GM03348 (cell line): ENCODE measurements around the gene ZBTB25.

ENCODE experiments used
- DNase-seq: peaks from one replicate; pipeline ENCODE4 v3.0.0; 2012; ENCODE audit warnings: low spot score

ZBTB25 gene

GRCh38 chr14:64475585-64476273, 27.9 kb downstream of the ZBTB25 start:
- DNase-seq = no peak

DNA sequence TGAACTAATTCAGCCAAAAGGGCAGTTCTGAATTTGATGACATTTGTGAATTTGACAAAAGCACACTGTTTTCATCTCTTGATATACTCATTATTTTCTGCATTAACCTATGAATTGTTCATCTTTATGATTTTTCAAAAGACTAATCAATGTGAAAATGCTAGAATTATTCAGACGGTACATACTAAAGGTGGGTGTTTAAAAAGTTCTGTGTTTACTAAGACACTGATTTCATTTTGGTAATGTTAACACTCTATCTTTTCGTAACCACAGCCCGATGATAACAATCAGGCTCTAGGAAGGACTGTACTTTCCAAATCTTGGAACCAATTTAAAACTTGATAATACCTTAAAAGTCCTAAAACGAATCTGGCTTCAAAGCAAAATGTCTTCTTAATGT, 28.9 kb downstream of the ZBTB25 start:
- no peak for DNase-seq

- DNase-seq = no peak
Measured at GRCh38 chr14:64474041-64474440, 29.6 kb downstream of the ZBTB25 start.

- no peak for DNase-seq
Measured at GRCh38 chr14:64468451-64468850, 35.2 kb downstream of the ZBTB25 start.

DNA sequence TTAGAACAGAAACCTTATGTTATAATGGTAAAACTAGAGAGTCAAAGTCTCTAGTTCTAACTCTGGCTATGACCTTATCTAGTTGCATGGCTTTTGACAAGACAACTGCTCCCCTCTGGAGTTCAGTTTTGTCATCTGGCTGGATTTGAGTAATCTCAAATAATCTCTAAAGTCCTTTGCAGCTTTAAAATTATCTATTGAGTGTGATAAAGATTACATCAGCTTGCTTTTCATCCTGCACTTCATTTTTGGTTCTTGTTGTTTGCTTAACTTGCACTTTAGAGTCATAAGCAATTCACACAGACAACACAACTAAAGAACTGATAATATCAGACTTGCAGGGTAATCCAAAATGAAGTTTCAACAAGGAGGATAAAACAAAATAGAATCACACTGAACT, 36.1 kb downstream of the ZBTB25 start:
- DNase-seq = no peak

DNA sequence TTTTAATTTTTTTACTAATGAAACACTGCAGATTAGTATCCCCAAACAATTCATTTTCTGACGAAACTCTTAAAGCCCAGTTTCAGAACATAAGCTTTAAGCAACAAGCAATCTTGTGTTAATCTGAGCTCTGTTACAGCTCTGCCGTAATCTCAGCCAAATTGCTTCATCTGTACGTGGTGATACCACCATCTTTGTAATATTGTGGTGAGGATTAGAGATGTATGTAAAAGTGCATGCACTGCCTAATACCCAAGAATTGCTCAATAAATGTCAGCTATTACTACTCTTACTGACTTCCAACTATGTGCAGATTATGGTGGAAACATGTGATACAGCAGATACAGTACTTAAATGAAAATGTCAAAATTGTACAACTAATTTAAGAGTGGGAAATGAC, 36.5 kb downstream of the ZBTB25 start:
- DNase-seq = no peak

DNA sequence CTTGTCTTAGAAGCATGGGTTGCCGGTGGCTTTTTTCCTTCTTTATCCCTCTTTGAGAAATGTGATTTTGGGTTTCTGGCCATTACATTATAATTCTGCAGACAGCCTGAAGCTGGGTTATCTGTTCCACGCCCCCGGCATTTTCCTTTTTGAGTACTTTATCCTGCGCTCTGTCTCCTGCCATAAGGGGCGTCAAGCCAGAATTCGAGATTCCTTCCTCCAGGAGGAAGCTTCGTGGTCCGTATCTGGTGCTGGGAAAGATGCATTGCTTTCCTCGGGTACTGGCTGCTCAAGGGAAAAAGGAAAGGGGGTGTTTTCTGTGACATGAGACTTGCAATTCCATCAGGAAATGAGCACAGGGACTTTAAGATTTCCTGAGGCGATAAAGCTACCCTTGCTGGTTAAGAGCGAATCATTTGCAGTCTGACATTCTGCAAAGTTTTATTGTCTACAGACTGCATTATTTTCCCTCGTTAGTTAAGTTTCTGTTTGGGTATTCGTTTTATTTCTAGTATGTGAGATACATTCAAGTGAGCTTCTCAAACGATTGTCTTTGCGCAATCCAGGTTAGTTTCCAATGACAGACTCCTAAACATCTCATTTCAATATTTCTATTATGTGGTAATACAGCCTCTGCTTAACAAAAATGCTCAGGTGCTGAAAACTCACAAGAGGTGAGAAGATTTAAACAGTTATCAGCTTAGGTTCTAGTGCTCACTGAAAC, 37.6 kb downstream of the ZBTB25 start:
- peak; percentile 65 for DNase-seq

GRCh38 chr14:64465191-64465822, 38.3 kb downstream of the ZBTB25 start, which contains the start of gene AKAP5:
Gene AKAP5, plus strand, starts transcription at chr14:64465499. Its CDS starts 2,896 bp downstream, at chr14:64468395.
- DNase-seq = peak; percentile 86

- no peak for DNase-seq
Measured at GRCh38 chr14:64464651-64465050, 39.0 kb downstream of the ZBTB25 start.

- no peak for DNase-seq
Measured at GRCh38 chr14:64463873-64464272, 39.8 kb downstream of the ZBTB25 start.

- DNase-seq = no peak
Measured at GRCh38 chr14:64463195-64463594, 40.4 kb downstream of the ZBTB25 start.

DNA sequence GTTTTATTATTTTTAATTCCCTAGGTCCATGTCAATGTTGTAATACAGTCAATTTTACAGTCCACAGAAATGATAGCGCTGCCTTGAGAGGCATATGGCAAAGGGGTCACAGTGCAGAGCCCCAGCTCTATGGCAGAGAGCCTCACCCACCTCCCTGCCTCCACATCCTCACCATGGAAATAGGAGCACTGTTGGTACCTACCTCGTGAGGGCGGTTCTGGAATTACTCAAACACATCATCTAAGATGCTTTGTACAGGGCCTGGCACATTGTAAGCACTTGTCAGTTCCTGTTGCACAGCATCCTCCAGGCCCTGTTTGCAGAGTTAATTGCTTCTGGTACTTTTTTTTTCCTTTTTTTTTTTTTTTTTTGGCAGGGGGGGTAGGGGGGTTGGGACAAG, 42.4 kb downstream of the ZBTB25 start:
- no peak for DNase-seq

- DNase-seq = no peak
Measured at GRCh38 chr14:64459405-64460136, 44.1 kb downstream of the ZBTB25 start.

DNA sequence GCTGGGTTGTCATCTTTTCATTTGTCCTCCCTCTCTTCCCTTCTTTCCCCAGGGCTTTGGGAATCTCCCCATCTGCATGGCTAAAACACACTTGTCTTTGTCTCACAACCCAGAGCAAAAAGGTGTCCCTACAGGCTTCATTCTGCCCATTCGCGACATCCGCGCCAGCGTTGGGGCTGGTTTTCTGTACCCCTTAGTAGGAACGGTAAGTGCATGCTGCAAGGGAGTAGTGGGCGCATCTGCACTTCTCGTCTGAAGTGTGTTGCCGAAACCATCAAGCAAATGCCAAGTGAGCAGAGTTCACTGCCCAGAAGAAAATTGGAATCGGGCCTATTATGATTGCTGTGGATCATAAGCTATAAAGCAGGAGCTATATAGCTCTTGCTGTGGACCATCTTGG, 49.0 kb downstream of the ZBTB25 start:
- DNase-seq = no peak

GRCh38 chr14:64450255-64450654, 53.4 kb downstream of the ZBTB25 start:
- DNase-seq = no peak

GRCh38 chr14:64447876-64448670, 55.6 kb downstream of the ZBTB25 start:
- no peak for DNase-seq

DNA sequence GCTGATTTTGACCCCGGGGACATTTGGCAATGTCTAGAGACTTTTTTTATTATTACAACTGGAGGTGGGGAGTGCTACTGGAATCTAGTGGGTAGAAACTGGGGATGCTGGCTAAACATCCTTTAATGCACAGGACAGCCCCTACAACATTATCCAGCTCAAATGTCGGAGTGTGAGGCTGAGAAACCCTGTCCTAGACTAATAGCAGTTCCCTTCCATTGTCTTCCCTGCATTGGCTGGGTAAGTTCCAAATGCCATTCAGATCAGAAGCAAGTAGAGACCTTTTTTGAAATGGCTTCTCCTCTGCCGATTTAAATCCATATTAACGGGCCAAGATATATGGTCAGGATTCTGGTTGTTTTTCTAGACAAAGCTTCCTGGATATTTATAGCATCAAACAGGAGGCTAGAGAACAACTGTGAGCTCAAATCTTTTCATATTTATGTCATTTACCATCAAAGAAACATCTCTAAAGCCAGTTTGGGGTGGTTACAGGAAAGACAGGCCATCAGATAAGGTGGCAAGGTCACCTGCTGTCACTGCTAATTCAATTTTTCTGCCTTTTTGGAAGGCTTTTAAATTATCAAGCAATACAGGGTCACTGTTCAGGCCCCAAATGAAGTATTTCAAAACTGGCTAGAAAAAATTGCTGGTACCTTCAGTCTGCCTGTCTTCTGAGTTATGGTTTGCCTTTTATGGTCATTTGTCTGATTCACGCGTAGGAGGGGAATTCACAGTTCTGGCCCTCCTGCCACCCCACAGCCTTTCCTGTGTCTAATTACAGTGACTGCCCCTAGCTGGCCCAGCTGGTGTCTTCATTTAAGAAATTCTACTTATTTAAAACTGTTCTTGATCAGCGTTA, 58.4 kb downstream of the ZBTB25 start:
- peak; percentile 86 for DNase-seq

- DNase-seq = no peak
Measured at GRCh38 chr14:64444140-64444539, 59.5 kb downstream of the ZBTB25 start.

GRCh38 chr14:64442300-64442988, 61.2 kb downstream of the ZBTB25 start:
- DNase-seq = no peak

DNA sequence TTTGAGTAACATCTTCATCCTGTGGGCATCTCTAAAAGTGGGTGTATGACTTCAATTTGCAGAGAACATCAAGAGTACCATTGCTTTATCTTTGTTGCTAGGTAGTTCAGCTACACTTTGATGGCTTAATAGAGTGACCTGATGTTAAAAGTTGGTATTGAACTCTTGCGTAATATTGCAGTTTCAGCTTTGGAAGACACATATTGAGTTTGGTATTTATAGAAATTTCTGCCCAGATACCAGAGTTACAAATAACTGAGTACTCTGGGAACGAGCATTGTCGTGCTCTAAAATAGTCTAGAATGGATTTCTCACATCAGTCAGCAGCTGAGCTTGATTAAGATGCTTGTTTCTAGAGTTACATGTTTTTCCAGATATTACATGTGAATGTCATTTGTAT, 63.1 kb downstream of the ZBTB25 start:
- peak; percentile 34 for DNase-seq
